SK-N-SH (cell line): Measurements from ENCODE around the gene ABCC11. TPM values are rescaled to one million over a fixed set of nuclear protein-coding genes. Genes with fewer than 3 reads are reported as not detected.

Experiments
- CTCF ChIA-PET: fragments of 300-600, 350-600 bp; formaldehyde crosslinking; extraction: SDS; loops from one replicate; lab custom pipeline; 2021; lab: Yijun Ruan, JAX
- POLR2A ChIA-PET: fragments of 350-600 bp; sonication (Branson Sonifier 250); formaldehyde crosslinking; extraction: SDS; loops from one replicate; lab custom pipeline; 2020; ENCODE audit warnings: antibody characterized with exemption, inconsistent platforms; lab: Yijun Ruan, JAX
- DNase-seq: peaks from one replicate; pipeline ENCODE4 v3.0.0; 2012
- H2AFZ ChIP-seq: fragments of 200-600 bp; sonication (generic); 2 replicates; pipeline ENCODE4 v1.8.1; 2016; ENCODE audit warnings: antibody characterized with exemption, mild to moderate bottlenecking, low read depth
- H3F3A ChIP-seq: fragments of 200-600 bp; sonication (generic); replicated peaks from 2 replicates; pipeline ENCODE3; 2016; ENCODE audit warnings: antibody characterized with exemption, mild to moderate bottlenecking; ENCODE audit not compliant: insufficient read depth
- H3K27ac ChIP-seq, 2 experiments: fragments of 200-500 bp in 1 of 2; fragments of 200-600 bp in 1 of 2; sonication (Bioruptor generic) in 1 of 2; sonication (generic), shearing (Covaris generic) in 1 of 2; 2 replicates each; pipeline versions ENCODE4 v1.5.1 to v1.6.1; 2014 to 2016; ENCODE audit warnings: low read depth in 2 of 2, inconsistent platforms in 1 of 2, low read length in 1 of 2, mild to moderate bottlenecking in 1 of 2, mixed read lengths in 1 of 2
- H3K27me3 ChIP-seq: fragments of 200-600 bp; sonication (generic), shearing (Covaris generic); 2 replicates; pipeline ENCODE4 v1.6.1; 2016; ENCODE audit warnings: mixed run types; ENCODE audit not compliant: insufficient read depth
- H3K36me3 ChIP-seq, 2 experiments: fragments of 200-500 bp in 1 of 2; fragments of 200-600 bp in 1 of 2; sonication (Bioruptor generic) in 1 of 2; sonication (generic) in 1 of 2; replicated peaks in 1 of 2; 2 replicates each; pipeline versions ENCODE3 to v1.5.1; 2014 to 2016; ENCODE audit warnings: low read length in 1 of 2, mild to moderate bottlenecking in 1 of 2; ENCODE audit not compliant: insufficient read depth in 2 of 2, control insufficient read depth in 1 of 2
- H3K4me1 ChIP-seq, 2 experiments: fragments of 200-500 bp in 1 of 2; fragments of 200-600 bp in 1 of 2; sonication (Bioruptor generic) in 1 of 2; sonication (generic), shearing (Covaris generic) in 1 of 2; 2 replicates each; pipeline versions ENCODE4 v1.5.1 to v1.6.1; 2014 to 2016; ENCODE audit warnings: low read depth in 1 of 2, low read length in 1 of 2, mixed run types in 1 of 2; ENCODE audit not compliant: insufficient read depth in 2 of 2, control insufficient read depth in 1 of 2
- H3K4me2 ChIP-seq: fragments of 200-600 bp; sonication (generic), shearing (Covaris generic); 2 replicates; pipeline ENCODE4 v1.6.1; 2017; ENCODE audit warnings: mixed run types
- H3K4me3 ChIP-seq, 2 experiments: fragments of 200-500 bp in 1 of 2; fragments of 200-600 bp in 1 of 2; sonication (Bioruptor generic) in 1 of 2; sonication (generic), shearing (Covaris generic) in 1 of 2; 2 replicates each; pipeline versions ENCODE4 v1.5.1 to v1.8.1; 2014 to 2016; ENCODE audit warnings: low read depth in 2 of 2, inconsistent platforms in 1 of 2, low read length in 1 of 2, mild to moderate bottlenecking in 1 of 2, mixed read lengths in 1 of 2, moderate library complexity in 1 of 2
- H3K79me2 ChIP-seq: fragments of 200-600 bp; sonication (generic); 2 replicates; pipeline ENCODE4 v1.8.1; 2017; ENCODE audit warnings: mild to moderate bottlenecking; ENCODE audit not compliant: insufficient read depth
- H3K9ac ChIP-seq: fragments of 200-600 bp; sonication (generic); 2 replicates; pipeline ENCODE4 v1.6.1; 2017; ENCODE audit warnings: mixed run types
- H3K9me2 ChIP-seq: fragments of 200-600 bp; sonication (generic); 2 replicates; pipeline ENCODE4 v1.6.1; 2017; ENCODE audit warnings: mixed run types
- H3K9me3 ChIP-seq: fragments of 200-600 bp; sonication (generic); 2 replicates; pipeline ENCODE4 v1.6.1; 2017; ENCODE audit warnings: mixed run types, mild to moderate bottlenecking, moderate library complexity
- H4K20me1 ChIP-seq: fragments of 200-600 bp; sonication (generic); 2 replicates; pipeline ENCODE4 v1.6.1; 2017; ENCODE audit warnings: mild to moderate bottlenecking, mixed run types; ENCODE audit not compliant: insufficient read depth
- CHD2 ChIP-seq: fragments of 150-350 bp; IDR thresholded peaks from 2 replicates; pipeline ENCODE4 v1.6.1; 2018; ENCODE audit warnings: low read length; ENCODE audit not compliant: partially characterized antibody
- EP300 ChIP-seq, 2 experiments: IDR thresholded peaks; 2 replicates each; pipeline versions ENCODE4 v1.4.0 to v1.6.1; 2012; ENCODE audit warnings: borderline replicate concordance in 1 of 2, low read depth in 1 of 2, low read length in 1 of 2
- FOSL2 ChIP-seq: IDR thresholded peaks from 2 replicates; pipeline ENCODE4 v1.4.0; 2012; ENCODE audit warnings: low read depth, mild to moderate bottlenecking, moderate library complexity, borderline replicate concordance
- GABPA ChIP-seq: IDR thresholded peaks from 2 replicates; pipeline ENCODE4 v1.4.0; 2012; ENCODE audit warnings: low read depth, mild to moderate bottlenecking
- GATA2 ChIP-seq: sonication (generic); formaldehyde crosslinking; IDR thresholded peaks from 2 replicates; pipeline ENCODE4 v1.5.0; 2020; ENCODE audit warnings: mild to moderate bottlenecking, missing genetic modification reagents
- JUND ChIP-seq: IDR thresholded peaks from 2 replicates; pipeline ENCODE4 v1.4.0; 2012
- MXI1 ChIP-seq: IDR thresholded peaks from 2 replicates; pipeline ENCODE4 v1.6.1; 2012; ENCODE audit warnings: mild to moderate bottlenecking, low read depth, low read length, improper control_type of control experiment
- POLR2AphosphoS5 ChIP-seq: IDR thresholded peaks from 2 replicates; pipeline ENCODE4 v1.6.1; 2012; ENCODE audit warnings: low read depth, low read length
- RCOR1 ChIP-seq: fragments of 150-350 bp; IDR thresholded peaks from 2 replicates; pipeline ENCODE4 v1.6.1; 2017; ENCODE audit warnings: antibody characterized with exemption, low read length
- SIN3A ChIP-seq: IDR thresholded peaks from 2 replicates; pipeline ENCODE4 v1.6.1; 2012; ENCODE audit warnings: low read depth, mild to moderate bottlenecking, low read length, moderate library complexity, borderline replicate concordance
- SMC3 ChIP-seq: IDR thresholded peaks from 2 replicates; pipeline ENCODE4 v1.6.1; 2012; ENCODE audit warnings: low read depth, low read length, improper control_type of control experiment
- TCF12 ChIP-seq: IDR thresholded peaks from 2 replicates; pipeline ENCODE4 v1.4.0; 2012
- WGBS: methylation state at CpG from one replicate; pipeline ENCODE4 v1.1.6; 2017; ENCODE audit warnings: low lambda C conversion rate; 5-methylcytosine and 5-hydroxymethylcytosine counted together
- polyA plus RNA-seq, 3 experiments: library from polyadenylated mRNA; depleted of rRNA; stranded (reverse); fragments of >200 nt; gene quantifications; 2 replicates each; pipeline ENCODE4 v1.2.3, GENCODE V29; 2012
- TF ChIP-seq, protein P1 (sequence below): IDR thresholded peaks from 2 replicates; pipeline ENCODE4; 2012
- TF ChIP-seq, protein P2 (sequence below): IDR thresholded peaks from 2 replicates; pipeline ENCODE4 v1.4.0; 2012; ENCODE audit warnings: low read depth
- TF ChIP-seq, protein P3 (sequence below): IDR thresholded peaks from 2 replicates; pipeline ENCODE4 v1.6.1; 2012; ENCODE audit warnings: mild to moderate bottlenecking, low read depth, low read length, moderate library complexity
- TF ChIP-seq, protein P4 (sequence below): fragments of 200-600 bp; sonication (generic); IDR thresholded peaks from 2 replicates; pipeline ENCODE4 v1.6.1; 2017; ENCODE audit warnings: antibody characterized with exemption, mild to moderate bottlenecking, moderate library complexity
- TF ChIP-seq, protein P5 (sequence below): IDR thresholded peaks from 2 replicates; pipeline ENCODE4 v1.4.0; 2012; ENCODE audit warnings: low read depth, borderline replicate concordance

Gene ABCC11
- polyA plus RNA-seq, 1 of the 3 experiments (the other 2 are of a cell fraction) = 0.07 TPM

DNA sequence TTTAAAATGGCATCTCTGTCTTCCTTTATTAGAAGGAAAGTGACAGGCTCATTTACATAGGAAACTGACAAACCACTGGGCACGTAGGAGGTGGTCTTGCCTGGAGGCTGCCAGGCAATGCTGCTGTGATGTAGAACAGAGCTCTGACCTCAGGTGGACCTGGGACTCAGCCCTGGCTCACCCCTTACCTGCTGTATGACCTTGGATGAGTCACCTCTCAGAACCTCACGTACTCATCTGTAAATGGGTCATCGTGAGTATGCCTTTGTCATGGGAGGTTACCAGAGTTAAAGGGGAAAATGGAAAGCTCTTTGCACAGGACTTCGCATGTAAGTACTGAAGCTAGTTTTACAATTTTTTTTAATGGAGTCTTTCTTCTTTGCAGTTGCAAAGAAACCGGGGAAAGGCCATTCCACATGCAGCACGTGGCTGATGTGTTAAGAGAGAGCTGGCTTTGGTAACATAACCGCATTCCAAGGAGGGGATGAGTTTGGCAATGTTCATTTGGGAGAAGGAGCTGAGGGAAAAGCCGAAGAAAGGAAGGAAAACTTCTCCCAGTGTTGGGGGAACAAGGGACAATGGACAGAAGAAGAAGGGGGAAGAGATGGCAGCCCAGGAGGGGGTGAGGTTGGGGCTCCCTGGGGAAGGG is 40.6 kb downstream of the ABCC11 start:
- H3K27me3 ChIP-seq = peaks cover 6% of the 10 kb centered on the region; the same call in 1 of the 2 replicates
- H3K9ac ChIP-seq = no peak overlapping the region
- no peak overlapping the region for H3K4me3 ChIP-seq
- H3K36me3 ChIP-seq = no peaks in the 10 kb centered on the region
- H4K20me1 ChIP-seq = no peaks in the 10 kb centered on the region
- no peak for DNase-seq
- no peaks in the 10 kb centered on the region for H3K9me3 ChIP-seq
- H3K4me2 ChIP-seq = no peak overlapping the region
- CTCF ChIA-PET = interaction anchor here (0.6 to 1.3 kb wide), 2 partner anchors 42 to 1193 kb away, joined by 3 read pairs; no protein-coding TSS in a partner anchor
- no peaks in the 10 kb centered on the region for H3F3A ChIP-seq
- TF ChIP-seq, protein P1, sequence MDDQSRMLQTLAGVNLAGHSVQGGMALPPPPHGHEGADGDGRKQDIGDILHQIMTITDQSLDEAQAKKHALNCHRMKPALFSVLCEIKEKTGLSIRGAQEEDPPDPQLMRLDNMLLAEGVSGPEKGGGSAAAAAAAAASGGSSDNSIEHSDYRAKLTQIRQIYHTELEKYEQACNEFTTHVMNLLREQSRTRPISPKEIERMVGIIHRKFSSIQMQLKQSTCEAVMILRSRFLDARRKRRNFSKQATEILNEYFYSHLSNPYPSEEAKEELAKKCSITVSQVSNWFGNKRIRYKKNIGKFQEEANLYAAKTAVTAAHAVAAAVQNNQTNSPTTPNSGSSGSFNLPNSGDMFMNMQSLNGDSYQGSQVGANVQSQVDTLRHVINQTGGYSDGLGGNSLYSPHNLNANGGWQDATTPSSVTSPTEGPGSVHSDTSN = no peak
- no peak for TF ChIP-seq MXI1
- TF ChIP-seq, protein P2, sequence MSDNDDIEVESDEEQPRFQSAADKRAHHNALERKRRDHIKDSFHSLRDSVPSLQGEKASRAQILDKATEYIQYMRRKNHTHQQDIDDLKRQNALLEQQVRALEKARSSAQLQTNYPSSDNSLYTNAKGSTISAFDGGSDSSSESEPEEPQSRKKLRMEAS = no peak
- no peak for TF ChIP-seq SMC3
- TF ChIP-seq EP300 (IDR thresholded peaks at IDR 0.05; ENCODE audit: borderline replicate concordance in 1 of 2, low read depth in 1 of 2, low read length in 1 of 2) = no peak
- TF ChIP-seq POLR2AphosphoS5 = no peak
- TF ChIP-seq CHD2 = no peak
- TF ChIP-seq SIN3A = no peak
- TF ChIP-seq, protein P3, sequence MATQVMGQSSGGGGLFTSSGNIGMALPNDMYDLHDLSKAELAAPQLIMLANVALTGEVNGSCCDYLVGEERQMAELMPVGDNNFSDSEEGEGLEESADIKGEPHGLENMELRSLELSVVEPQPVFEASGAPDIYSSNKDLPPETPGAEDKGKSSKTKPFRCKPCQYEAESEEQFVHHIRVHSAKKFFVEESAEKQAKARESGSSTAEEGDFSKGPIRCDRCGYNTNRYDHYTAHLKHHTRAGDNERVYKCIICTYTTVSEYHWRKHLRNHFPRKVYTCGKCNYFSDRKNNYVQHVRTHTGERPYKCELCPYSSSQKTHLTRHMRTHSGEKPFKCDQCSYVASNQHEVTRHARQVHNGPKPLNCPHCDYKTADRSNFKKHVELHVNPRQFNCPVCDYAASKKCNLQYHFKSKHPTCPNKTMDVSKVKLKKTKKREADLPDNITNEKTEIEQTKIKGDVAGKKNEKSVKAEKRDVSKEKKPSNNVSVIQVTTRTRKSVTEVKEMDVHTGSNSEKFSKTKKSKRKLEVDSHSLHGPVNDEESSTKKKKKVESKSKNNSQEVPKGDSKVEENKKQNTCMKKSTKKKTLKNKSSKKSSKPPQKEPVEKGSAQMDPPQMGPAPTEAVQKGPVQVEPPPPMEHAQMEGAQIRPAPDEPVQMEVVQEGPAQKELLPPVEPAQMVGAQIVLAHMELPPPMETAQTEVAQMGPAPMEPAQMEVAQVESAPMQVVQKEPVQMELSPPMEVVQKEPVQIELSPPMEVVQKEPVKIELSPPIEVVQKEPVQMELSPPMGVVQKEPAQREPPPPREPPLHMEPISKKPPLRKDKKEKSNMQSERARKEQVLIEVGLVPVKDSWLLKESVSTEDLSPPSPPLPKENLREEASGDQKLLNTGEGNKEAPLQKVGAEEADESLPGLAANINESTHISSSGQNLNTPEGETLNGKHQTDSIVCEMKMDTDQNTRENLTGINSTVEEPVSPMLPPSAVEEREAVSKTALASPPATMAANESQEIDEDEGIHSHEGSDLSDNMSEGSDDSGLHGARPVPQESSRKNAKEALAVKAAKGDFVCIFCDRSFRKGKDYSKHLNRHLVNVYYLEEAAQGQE = no peak
- TF ChIP-seq, protein P4, sequence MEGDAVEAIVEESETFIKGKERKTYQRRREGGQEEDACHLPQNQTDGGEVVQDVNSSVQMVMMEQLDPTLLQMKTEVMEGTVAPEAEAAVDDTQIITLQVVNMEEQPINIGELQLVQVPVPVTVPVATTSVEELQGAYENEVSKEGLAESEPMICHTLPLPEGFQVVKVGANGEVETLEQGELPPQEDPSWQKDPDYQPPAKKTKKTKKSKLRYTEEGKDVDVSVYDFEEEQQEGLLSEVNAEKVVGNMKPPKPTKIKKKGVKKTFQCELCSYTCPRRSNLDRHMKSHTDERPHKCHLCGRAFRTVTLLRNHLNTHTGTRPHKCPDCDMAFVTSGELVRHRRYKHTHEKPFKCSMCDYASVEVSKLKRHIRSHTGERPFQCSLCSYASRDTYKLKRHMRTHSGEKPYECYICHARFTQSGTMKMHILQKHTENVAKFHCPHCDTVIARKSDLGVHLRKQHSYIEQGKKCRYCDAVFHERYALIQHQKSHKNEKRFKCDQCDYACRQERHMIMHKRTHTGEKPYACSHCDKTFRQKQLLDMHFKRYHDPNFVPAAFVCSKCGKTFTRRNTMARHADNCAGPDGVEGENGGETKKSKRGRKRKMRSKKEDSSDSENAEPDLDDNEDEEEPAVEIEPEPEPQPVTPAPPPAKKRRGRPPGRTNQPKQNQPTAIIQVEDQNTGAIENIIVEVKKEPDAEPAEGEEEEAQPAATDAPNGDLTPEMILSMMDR = no peak
- TF ChIP-seq GABPA = no peak
- TF ChIP-seq GATA2 (CRISPR knock-in tag) = no peak
- TF ChIP-seq JUND = no peak
- no peak for TF ChIP-seq FOSL2
- no peak for TF ChIP-seq RCOR1
- no peak for TF ChIP-seq TCF12
- TF ChIP-seq, protein P5, sequence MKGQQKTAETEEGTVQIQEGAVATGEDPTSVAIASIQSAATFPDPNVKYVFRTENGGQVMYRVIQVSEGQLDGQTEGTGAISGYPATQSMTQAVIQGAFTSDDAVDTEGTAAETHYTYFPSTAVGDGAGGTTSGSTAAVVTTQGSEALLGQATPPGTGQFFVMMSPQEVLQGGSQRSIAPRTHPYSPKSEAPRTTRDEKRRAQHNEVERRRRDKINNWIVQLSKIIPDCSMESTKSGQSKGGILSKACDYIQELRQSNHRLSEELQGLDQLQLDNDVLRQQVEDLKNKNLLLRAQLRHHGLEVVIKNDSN = no peak
- WGBS = 66% methylated on average over 8 of the region's 8 CpGs
- H3K9me2 ChIP-seq = no peaks in the 10 kb centered on the region
- no peak overlapping the region for H2AFZ ChIP-seq
- H3K27ac ChIP-seq = no peak overlapping the region
- no peaks in the 10 kb centered on the region for H3K79me2 ChIP-seq
- POLR2A ChIA-PET = interaction anchor here (0.7 kb wide), 1 partner anchor 187 kb away, joined by 3 read pairs; no protein-coding TSS in a partner anchor
- peaks cover 0 to 5% of the 10 kb centered on the region in 2 experiments; a peak in 1 of 4 replicates for H3K4me1 ChIP-seq
